Keratinocyte (primary cell): ENCODE data around the gene CD164L2.

Source experiments
- CTCF ChIP-seq, 3 experiments: IDR thresholded peaks in 1 of 3; conservative IDR thresholded peaks in 1 of 3; optimal IDR thresholded peaks in 1 of 3; 2 replicates in 2 of 3; 3 replicates in 1 of 3; pipeline versions ENCODE3 to v1.5.1; 2011; ENCODE audit warnings: low read length in 3 of 3, mild to moderate bottlenecking in 3 of 3, moderate library complexity in 2 of 3, control low read depth in 1 of 3, inconsistent platforms in 1 of 3; ENCODE audit not compliant: insufficient read depth in 2 of 3; ENCODE audit errors: extremely low read depth in 1 of 3
- EZH2 ChIP-seq: IDR thresholded peaks from one replicate; pipeline ENCODE4 v1.6.1; 2012; ENCODE audit warnings: inconsistent platforms, mild to moderate bottlenecking, low read length, moderate library complexity

DNA sequence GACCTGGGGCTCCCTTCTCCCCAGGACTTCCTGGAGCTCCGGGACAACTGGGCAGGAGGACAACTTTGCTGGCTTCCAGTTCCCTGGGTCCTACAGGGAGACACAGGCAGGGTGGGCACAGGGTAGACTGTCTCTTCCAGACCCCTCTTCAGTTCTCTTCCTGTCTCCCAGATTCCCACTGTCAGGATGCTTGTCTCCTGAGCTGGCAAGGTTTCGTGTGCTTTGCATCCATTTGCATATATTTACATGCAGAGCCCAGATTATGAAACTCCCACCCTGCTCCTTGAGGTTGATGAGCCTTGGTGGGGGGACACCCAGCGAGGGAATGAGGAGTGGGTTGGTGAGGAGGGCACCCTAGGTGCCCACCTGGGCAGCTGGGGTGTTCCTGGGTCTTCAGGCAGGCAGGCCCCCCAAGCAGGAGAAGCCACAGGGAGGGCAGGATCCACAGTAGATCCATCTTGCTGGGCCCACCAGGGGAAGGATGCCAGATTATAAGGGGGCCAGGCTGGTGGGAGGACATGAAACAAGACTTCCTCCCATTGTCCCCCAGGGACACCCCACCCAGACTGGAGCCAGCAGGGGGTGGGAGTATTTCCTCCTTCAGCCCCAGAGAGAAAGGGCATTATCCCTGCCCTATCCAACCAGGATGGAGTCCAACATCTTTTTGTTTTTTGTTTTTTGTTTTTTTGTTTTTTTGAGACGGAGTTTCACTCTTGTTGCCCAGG, 8.6 kb downstream of the CD164L2 start, which contains the start of gene FCN3:
- TF ChIP-seq CTCF (optimal IDR thresholded peaks at IDR 0.05 in 1 of 3, IDR thresholded peaks at IDR 0.05 in 1 of 3, conservative IDR thresholded peaks at IDR 0.05 in 1 of 3; ENCODE audit: extremely low read depth in 1 of 3, insufficient read depth in 2 of 3, low read length in 3 of 3) (no peak), EZH2 (no peak)
